GM19351 (cell line): ENCODE measurements around the gene MYO6.

Experiments used
- ATAC-seq: cut with Tn5 transposase; IDR thresholded peaks from one replicate; pipeline ENCODE4 v1.9.1; 2021; ENCODE audit warnings: mild to moderate bottlenecking, moderate library complexity; ENCODE audit not compliant: unreplicated experiment

The MYO6 gene

DNA sequence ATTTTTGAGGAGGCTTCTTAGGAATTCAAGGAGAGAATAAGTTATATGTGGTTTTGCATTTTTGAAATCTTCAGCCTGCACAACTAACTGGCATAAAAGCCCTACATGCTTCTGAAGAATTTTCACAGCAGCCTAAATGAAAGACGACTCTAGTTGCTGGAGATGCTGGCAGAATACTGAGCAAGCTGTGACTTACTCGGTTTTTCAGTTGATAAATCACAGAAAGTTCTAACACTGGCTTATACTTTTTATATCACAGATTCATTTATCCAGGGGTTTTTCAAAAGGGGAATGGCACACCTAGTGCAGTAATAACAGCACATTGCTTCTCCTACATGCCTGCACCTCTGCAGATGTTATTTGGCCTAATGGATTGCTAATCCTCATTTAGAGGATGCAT, 188.8 kb downstream of the MYO6 start:
- no peak for ATAC-seq

DNA sequence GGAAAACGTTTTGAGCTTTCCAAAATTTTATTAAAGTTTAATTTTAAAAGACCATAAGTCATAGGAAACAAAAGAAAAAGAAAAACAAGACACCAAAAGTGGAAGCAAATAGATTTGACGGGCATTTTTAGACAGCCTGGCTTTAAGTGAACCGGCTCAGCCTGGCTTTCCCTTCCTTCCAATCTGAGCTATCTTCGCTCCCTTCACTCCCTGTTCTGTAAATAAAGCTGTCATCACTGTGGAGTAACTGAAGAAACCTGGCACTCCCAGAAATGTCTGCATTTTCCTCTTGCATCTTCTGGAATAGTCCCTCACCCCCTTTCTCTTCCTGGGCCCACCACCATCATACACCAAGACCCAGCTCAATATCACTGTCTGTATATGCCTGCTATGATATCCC, 191.5 kb downstream of the MYO6 start:
- ATAC-seq = no peak

DNA sequence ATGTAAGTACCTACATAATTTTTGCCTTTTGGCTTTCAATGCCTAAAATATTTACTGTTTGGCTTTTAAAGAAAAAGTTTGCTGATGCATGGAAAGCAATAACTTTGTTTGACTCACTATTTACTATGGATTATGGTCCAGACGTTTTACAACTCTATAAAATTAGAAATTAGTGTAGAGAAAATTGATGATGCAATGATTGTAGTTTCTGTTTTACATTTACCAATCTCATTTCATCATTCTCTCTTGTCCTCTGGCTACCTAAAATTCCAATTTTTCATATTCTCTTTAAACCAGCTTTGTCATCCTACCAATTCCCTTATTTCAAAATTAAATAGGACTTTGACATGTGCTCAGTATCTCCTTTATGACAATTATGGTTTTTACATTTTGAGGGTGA, 192.5 kb downstream of the MYO6 start:
- no peak for ATAC-seq

DNA sequence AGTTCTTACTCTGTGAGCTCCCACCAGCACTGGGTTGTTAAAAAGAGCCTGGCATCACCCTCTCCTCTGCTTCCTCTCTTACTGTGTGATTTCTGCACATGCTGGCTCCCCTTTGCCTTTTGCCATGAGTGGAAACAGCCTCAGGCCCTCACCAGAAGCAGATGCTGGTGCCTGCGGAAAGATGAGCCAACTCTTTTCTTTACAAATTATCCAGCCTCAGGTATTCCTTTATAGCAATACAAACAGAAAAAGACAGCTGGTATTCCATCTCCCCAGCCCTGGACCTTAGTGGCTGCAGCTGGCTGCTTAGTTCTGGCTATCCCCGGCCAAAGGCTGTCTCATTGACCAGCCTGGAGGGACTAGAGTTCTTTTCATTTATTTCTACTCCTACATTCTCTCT, 194.3 kb downstream of the MYO6 start:
- no peak for ATAC-seq

DNA sequence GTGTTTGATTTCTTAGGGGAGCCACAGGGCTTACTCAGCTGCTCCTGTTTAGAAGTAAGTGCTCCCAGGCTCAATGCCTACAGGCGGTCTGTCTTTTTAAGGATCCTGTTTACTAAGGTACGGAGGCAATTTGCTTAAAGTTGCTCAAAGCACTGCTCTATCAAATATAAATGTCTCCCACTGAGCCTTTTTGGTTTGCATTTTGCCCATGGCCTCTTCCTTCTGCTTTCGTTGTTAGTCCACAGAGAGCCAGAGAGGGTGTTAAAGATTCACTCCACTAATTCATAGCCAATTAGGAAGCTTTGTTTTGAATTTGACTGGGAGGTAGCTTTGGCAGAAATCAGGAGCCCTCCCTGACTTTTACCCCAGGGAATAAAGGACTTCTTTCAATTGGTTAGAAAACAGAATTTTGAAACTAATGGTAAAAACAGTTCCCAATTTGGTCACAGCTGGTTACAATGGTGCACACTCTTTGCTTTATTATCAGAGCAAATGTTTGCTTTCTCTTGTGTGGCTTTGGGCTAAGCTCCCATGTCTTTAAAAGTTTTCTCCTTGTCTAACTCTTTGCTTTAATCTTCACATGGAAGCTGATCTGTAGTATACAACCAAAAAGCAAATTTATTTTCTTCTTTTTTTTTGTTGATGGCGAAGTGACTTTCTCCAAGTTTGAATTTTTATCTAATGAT, 197.2 kb downstream of the MYO6 start:
- ATAC-seq = peak; percentile 57

DNA sequence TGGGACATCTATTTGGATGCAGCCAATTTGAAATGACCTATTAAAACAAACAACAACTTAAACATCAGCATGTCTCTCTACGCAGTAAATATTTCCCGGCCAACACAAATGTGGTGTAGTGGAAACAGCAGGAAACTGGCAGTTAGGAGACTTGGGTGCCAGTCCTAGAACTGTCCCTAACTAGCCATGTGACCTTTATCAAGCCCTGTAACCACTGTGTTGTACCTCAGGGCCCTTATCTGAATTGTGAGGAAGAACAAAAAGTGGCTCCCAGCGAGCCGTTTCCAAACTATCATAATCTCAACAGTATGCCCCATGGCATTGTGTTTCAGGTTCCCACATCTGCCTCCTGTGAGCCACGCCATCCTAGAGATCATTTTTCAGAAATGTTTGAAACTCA, 198.9 kb downstream of the MYO6 start:
- ATAC-seq = no peak

DNA sequence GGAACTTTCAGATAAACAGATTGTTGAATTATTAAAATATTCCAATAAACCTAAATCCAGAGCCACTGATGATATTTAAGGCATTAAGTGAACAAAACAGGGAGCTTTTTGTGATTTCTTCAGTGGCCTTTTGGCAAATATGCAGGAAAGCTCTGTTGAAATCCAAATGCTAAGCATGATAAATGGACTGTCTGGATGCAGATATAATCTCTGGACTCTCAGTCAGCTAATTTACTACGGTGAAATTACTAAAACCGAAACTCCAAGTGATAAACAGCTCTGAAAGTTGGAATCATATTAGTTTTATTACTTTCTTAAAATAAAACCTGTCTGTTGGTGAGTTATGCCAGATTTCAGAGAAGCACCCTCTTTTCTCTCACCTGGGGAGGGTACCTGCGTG, 203.1 kb downstream of the MYO6 start:
- no peak for ATAC-seq

DNA sequence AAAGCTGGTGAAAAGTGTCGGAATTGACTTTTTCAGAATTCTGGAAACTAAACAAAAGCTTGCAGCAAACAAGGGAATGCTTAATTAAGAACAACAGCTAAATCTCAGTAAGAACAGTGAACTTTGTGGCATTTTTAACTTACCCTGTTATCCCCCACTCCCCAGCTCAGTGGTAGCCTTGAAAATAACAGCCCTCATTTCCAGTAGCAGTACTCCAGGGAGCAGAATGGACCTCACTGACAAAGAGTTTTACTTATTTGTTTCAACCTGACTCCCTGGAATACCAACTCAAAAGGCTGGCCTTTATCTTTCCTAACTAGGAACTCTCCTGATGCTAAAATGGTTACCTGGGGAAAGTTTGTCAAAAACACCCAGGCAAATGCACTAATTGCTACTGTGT, 214.5 kb downstream of the MYO6 start:
- no peak for ATAC-seq

DNA sequence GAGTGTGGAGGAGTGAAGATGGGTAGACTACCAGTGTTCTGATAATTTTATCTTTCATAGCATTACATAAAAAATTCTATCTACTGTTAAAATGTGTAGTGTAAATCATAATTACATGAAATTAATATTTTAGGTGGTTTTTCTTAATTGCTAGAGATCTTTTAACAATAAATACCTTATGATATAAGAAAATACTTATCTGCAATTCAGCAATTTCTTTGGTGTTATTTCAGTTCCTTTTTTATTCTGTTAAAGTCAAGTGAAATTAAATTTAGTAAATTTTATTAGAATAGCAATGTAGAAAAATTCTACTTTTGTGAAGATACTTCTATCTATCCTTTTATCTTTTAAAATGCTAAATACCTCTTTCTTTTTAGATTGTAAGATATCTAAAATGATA, 219.1 kb downstream of the MYO6 start:
- no peak for ATAC-seq
